ENCODE measurements around the gene SCYGR2. TPM values are rescaled to one million over a fixed set of nuclear protein-coding genes. Genes with fewer than 3 reads are reported as not detected.

SCYGR2 gene
- total RNA-seq, 1 experiment from 2014 or later: not detected

DNA sequence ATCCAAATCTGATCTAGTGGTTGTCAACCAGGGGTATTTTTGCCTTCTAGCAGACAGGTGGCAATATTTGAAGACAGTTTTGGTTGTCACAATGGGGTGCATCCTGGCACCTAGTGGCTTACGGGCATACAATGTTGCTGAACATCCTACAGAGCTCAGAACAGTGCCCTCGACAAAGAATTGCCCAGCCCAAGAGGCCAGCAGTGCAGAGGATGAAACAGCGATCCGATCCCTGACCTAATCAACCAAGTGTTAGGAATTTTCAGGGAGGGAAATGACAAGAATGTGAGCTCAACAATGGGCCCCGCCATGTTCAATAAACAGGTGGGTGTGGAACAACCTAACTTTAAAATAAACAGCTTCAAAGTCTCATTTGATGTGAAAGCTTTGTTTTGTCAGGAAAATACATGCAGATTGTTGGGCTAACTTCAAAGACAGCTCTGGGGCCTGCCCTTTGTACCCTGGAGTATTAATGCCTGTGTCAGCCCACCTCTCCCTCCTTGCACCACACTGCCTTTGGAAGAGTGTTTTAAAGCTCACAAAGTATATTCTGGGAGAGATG is 45.4 kb downstream of the SCYGR2 start:
- no peak for DNase-seq
- POLR2A ChIA-PET (ENCODE audit: unreplicated experiment): no interaction called here

More for the DNA sequence above, 45.4 kb downstream of the SCYGR2 start:
- Histone ChIP-seq H3K27me3 (ENCODE audit: low read length) (no peaks in the 10 kb centered on the region), H3K9me2 (replicated peaks; ENCODE audit: low read length) (no peaks in the 10 kb centered on the region), H3K27ac (ENCODE audit: low read length) (no peak overlapping the region), H3K4me3 (ENCODE audit: low read length) (no peak overlapping the region), H3K4me1 (ENCODE audit: insufficient read depth, low read length) (no peaks in the 10 kb centered on the region), H3K9me3 (ENCODE audit: low read length) (no peaks in the 10 kb centered on the region), H3K9ac (ENCODE audit: low read length) (no peak overlapping the region), H3K79me2 (ENCODE audit: low read length) (no peaks in the 10 kb centered on the region), H3F3A (ENCODE audit: low read length, unreplicated experiment) (no peaks in the 10 kb centered on the region), H3K36me3 (ENCODE audit: low read depth, low read length) (no peaks in the 10 kb centered on the region), H4K20me1 (ENCODE audit: low read length) (no peaks in the 10 kb centered on the region), H3K4me2 (ENCODE audit: low read length) (no peak overlapping the region), H2AFZ (ENCODE audit: low read length) (no peak overlapping the region)
- intact Hi-C loops (cut with micrococcal nuclease): no loop called here
- no peak for ATAC-seq
- CTCF ChIA-PET: no interaction called here
- TF ChIP-seq, protein P1, sequence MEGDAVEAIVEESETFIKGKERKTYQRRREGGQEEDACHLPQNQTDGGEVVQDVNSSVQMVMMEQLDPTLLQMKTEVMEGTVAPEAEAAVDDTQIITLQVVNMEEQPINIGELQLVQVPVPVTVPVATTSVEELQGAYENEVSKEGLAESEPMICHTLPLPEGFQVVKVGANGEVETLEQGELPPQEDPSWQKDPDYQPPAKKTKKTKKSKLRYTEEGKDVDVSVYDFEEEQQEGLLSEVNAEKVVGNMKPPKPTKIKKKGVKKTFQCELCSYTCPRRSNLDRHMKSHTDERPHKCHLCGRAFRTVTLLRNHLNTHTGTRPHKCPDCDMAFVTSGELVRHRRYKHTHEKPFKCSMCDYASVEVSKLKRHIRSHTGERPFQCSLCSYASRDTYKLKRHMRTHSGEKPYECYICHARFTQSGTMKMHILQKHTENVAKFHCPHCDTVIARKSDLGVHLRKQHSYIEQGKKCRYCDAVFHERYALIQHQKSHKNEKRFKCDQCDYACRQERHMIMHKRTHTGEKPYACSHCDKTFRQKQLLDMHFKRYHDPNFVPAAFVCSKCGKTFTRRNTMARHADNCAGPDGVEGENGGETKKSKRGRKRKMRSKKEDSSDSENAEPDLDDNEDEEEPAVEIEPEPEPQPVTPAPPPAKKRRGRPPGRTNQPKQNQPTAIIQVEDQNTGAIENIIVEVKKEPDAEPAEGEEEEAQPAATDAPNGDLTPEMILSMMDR (conservative IDR thresholded peaks at IDR 0.05; ENCODE audit: low read depth, low read length): no peak
- TF ChIP-seq EZH2phosphoT487 (IDR thresholded peaks at IDR 0.05; ENCODE audit: borderline replicate concordance, low read length) (no peak), EZH2 (IDR thresholded peaks at IDR 0.05; ENCODE audit: low read length, unreplicated experiment) (no peak)
- BruUV-seq (replicated peaks): no TSS peak

Other genes starting within 250 kb of the SCYGR2 start
- not detected in 2 replicates for gene TM4SF20, start 219.6 kb upstream of the SCYGR2 start, total RNA-seq (2014; rRNA removed)
- not detected in 2 replicates for gene SCYGR1, start 210.9 kb upstream of the SCYGR2 start, total RNA-seq (2014; rRNA removed)
- 44.0 and 56.3 TPM in 2 replicates for gene AGFG1, start 126.7 kb upstream of the SCYGR2 start, total RNA-seq (2014; rRNA removed)
- gene SCYGR3, start 15.9 kb downstream of the SCYGR2 start, total RNA-seq (2014; rRNA removed): not detected in 2 replicates
- not detected in 2 replicates for gene SCYGR4, start 18.6 kb downstream of the SCYGR2 start, total RNA-seq (2014; rRNA removed)
- gene SCYGR5, start 67.9 kb downstream of the SCYGR2 start, total RNA-seq (2014; rRNA removed): not detected in 2 replicates
- 0.26 TPM in 1 of 2 replicates, not detected in the other for gene SLC19A3, start 119.1 kb downstream of the SCYGR2 start, total RNA-seq (2014; rRNA removed)
- gene SCYGR6, start 125.9 kb downstream of the SCYGR2 start, total RNA-seq (2014; rRNA removed): not detected in 2 replicates
- not detected in 2 replicates for gene SCYGR7, start 129.4 kb downstream of the SCYGR2 start, total RNA-seq (2014; rRNA removed)
- gene SCYGR8, start 147.0 kb downstream of the SCYGR2 start, total RNA-seq (2014; rRNA removed): not detected in 2 replicates
- gene CCL20, start 214.9 kb downstream of the SCYGR2 start, total RNA-seq (2014; rRNA removed): 1.7 and 1.8 TPM in 2 replicates